ENCODE data around the gene LAMA2.

Gene LAMA2

DNA sequence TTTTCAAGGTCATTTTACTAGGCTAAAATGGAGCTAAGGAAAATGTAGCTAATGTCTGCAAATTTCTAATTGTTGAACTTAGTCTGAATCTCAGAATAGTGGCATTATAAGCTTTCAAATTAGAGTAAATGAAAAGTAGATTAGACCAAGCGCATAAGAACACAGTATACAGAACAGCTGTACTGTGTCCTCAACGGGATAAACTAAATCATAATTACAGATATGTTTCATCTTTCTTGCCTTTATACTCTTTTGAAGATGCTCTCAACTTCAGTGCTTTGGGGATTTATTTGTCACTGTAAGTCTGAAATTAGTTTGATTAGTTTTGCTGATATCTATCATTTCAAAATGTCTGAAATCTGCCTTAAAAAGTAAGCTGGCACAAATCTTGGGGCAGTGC is 305.4 kb downstream of the LAMA2 start:
- no peak for DNase-seq

GRCh38 chr6:129188795-129189194 is 305.9 kb downstream of the LAMA2 start:
- no peak for DNase-seq

- no peak for DNase-seq
Measured at GRCh38 chr6:129189266-129189665, 306.3 kb downstream of the LAMA2 start.

GRCh38 chr6:129191235-129191634 is 308.3 kb downstream of the LAMA2 start:
- no peak for DNase-seq

DNA sequence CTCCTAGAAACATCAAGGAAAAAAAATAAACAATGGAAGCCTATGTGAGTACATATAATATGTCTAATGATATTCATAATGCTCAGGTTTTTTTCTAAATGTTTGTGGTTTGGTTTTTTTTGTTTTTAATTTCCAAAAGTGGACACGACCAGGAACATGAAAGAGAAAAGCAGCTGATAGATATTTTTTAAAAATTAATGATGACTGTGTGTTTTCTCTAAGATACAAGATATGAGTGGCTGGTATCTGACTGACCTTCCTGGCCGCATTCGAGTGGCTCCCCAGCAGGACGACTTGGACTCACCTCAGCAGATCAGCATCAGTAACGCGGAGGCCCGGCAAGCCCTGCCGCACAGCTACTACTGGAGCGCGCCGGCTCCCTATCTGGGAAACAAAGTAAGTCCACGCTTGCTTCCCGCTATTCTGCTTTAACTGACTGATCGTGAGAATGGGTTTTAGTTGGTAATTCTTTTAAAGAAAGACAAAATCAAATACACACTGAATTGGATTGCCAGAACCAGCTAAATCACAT is 309.6 kb downstream of the LAMA2 start:
- no peak for DNase-seq

- no peak for DNase-seq
Measured at GRCh38 chr6:129194306-129194941, 311.5 kb downstream of the LAMA2 start.

GRCh38 chr6:129195161-129195560 is 312.2 kb downstream of the LAMA2 start:
- no peak for DNase-seq

DNA sequence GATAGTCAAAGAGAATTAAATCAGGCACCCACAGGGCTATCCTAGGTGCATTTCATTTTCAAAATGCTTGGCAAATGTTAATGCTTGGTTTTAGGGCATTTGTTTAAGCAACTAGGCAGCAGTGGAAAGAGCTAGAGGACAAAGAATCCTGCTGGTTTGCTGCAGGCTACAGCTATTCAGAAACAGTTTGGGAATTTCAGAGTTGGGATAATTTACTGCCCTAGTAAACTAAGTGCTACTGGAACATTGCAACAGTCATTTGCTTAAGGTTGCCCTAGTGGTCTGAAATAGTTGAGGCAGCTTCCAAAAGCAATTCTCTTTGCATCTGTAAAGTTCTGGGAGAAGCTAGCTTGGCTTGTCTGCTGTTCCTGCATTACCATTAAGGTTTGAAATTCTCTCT is 312.7 kb downstream of the LAMA2 start:
- no peak for DNase-seq

DNA sequence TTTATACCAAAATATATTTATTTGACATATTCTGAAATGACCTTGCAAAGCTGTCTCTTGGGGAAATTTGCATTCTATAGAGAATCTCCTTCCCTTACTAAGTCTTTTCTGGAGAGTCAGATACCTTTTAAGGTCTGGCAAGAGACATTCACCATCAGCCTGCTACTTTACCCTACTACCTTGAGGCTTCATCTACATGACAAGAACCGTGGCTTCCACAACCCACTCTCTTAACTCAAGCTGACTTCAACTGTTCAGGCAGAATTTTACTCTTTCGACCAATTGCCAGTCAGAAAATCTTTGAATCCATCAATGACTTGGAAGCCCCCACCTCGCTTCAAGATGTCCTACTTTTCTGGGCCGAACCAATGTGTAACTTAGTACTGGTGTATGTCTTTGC is 314.2 kb downstream of the LAMA2 start:
- no peak for DNase-seq

DNA sequence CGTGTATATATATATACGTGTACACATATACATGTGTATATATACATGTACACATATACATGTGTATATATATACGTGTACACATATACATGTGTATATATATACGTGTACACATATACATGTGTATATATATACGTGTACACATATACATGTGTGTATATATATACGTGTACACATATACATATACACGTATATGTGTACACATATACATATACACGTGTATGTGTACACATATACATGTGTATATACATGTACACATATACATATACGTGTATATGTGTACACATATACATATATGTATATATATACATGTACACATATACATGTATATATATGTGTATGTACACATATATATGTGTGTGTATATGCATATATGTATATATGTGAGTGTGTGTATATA is 317.2 kb downstream of the LAMA2 start:
- no peak for DNase-seq

GRCh38 chr6:129203190-129203900 is 320.4 kb downstream of the LAMA2 start:
- no peak for DNase-seq

- DNase-seq: no peak
Measured at GRCh38 chr6:129206821-129207220, 323.9 kb downstream of the LAMA2 start.

DNA sequence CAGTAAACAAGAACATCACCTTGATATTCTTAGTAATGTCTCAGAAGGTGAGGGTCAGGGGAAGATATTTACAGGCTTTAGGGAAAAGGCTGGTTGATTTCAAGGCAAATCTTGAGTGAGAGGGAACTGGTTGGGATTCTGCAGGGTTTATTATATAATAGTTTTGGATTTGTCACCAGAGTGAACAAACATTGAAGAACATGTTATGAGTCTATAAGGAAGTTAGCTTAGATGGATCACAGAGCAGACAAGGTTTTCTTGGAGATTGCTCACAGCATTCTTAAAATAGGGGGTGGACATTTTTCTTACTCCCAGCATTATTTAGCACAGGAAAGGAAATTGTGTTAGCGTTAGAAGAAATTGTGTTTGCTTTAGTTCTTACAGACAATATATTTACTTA is 324.9 kb downstream of the LAMA2 start:
- DNase-seq: no peak

DNA sequence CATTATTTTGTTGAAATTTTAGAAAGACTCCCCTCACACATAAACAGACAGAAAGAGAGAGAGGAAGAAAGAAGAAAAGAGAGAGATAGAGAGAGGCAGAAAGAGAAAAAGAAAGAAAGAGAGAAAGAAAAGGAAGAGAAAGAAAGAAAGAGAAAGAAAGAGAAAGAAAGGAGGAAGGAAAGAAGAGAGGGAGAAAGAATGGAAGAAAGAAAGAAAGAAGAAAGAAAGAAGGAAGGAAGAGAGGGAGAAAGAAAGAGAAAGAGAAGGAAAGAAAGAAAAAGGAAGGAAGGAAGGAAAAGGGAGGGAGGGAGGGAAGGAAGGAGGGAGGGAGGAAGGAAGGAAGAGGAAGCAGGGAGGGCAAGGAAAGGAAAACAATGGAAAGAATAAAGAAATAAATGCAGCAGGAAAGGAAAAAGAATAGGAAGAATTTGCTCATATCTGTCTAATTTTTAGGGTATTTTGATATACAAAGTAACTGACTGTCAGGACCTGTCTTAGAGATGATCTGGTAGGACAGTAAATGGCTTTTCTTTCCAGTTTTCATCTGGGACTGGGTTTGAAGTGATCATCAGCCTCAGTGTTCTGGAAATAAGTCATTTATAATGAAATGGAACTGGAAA is 325.6 kb downstream of the LAMA2 start:
- DNase-seq: no peak

GRCh38 chr6:129209355-129209754 is 326.4 kb downstream of the LAMA2 start:
- DNase-seq: no peak

GRCh38 chr6:129210684-129211083 is 327.7 kb downstream of the LAMA2 start:
- no peak for DNase-seq

DNA sequence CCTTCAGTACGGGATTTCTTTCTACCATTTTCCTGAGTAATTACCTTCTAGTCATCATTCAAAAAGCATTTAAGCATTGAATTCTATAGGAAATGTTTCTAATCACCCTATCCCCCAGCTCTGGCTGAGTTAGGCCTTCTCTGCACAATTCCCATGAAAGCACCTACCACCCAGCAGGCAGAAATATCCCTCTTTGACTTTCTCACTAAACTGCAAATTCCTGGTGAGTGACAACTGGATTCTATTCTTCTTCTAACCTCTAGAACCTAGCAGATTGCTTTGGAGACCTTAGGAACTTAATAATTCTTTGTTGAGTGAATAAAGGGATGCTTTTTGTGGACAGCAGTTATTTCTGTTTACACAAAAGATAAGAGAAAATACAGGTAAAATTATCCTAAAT is 328.7 kb downstream of the LAMA2 start:
- no peak for DNase-seq

GRCh38 chr6:129212081-129212480 is 329.1 kb downstream of the LAMA2 start:
- no peak for DNase-seq

- no peak for DNase-seq
Measured at GRCh38 chr6:129215246-129215645, 332.3 kb downstream of the LAMA2 start.

DNA sequence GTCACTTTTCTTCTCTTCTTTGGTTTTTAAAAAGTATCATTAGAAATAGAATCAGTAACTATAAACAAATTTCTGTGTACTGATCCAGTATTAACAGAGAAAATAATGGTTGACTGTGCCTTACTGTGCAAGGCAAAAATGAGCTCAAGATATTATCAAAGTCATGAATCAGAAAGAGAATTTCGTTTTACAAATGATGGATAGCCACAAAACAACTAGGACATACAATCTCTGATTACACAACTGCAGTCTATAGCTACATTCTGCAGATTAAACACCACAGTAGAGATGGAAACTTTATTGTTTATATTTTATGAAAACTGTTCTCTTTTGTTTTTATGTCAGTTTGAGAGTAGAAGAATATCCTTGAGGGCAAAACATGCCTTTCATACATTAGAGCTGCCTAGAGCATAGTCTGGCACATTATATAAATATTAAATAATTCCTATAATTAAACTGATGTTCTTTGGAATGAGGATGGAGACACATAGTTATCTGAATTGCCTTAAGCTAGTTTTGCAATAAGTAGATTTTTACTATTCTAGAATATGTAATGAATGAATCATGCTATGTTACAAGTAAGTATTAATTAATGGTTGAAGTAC is 333.1 kb downstream of the LAMA2 start:
- no peak for DNase-seq

DNA sequence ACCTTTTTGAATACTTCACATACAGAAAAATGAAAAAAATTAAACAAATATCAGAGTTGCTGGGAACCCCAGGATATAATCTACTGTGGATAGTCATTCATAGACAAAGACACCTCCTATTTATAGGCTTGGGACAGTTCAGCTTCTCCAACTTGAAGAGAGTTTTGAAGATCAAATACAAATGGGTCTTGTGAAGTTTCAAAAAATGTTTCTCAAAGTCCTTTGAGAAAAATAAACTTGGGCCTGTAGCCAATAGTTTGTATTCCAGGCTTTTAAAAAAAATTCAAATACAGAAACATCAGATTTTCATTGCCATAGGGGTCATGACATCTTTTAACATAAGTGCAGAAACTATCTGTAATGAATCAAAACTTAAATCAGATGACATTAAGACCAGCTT is 334.8 kb downstream of the LAMA2 start:
- no peak for DNase-seq

GRCh38 chr6:129233458-129234134 is 350.7 kb downstream of the LAMA2 start:
- DNase-seq: no peak

Measured in activated CD8-positive, alpha-beta memory T cell treated with anti-CD3 and anti-CD28 coated beads for 24 hours (primary cell).